Stomach (tissue), 9 donors: Measurements from ENCODE around the gene DDB1. TPM values are rescaled to one million over a fixed set of nuclear protein-coding genes. Genes with fewer than 3 reads are reported as not detected.
A peak's percentile ranks its signal among the peaks of the same experiment; 100 is the strongest.

Source experiments
- DNase-seq, 2 donors: peaks; one replicate each; pipeline versions ENCODE4 v3.0.0 to v3.0.0-alpha.2; 2013 to 2019
- H3K27ac ChIP-seq, 5 donors: fragments of 200-600 bp in 4 of 5; sonication (generic) in 4 of 5; one replicate each; pipeline ENCODE4 v1.5.1; 2013 to 2019; ENCODE audit warnings: mild to moderate bottlenecking in 1 of 5, moderate library complexity in 1 of 5
- H3K27me3 ChIP-seq, 3 donors: fragments of 200-600 bp; sonication (generic); one replicate each; pipeline ENCODE4 v1.5.1; 2017 to 2019; ENCODE audit warnings: mixed run types in 1 of 3
- H3K36me3 ChIP-seq, 4 donors: fragments of 200-600 bp; sonication (generic); 1 replicate in 3 of 4; 2 replicates in 1 of 4; pipeline ENCODE4 v1.5.1; 2016 to 2019
- H3K4me1 ChIP-seq, 4 donors: fragments of 200-600 bp; sonication (generic); one replicate each; pipeline ENCODE4 v1.5.1; 2016 to 2019
- H3K4me3 ChIP-seq, 4 donors: fragments of 200-600 bp; sonication (generic) in 3 of 4; one replicate each; pipeline ENCODE4 v1.5.1; 2016 to 2019; ENCODE audit warnings: mild to moderate bottlenecking in 1 of 4
- H3K9me3 ChIP-seq, 4 donors: fragments of 200-600 bp; sonication (generic); one replicate each; pipeline ENCODE4 v1.5.1; 2016 to 2019
- CTCF ChIP-seq, 7 experiments: fragments of 450-650 bp in 4 of 7; fragments of 200-600 bp in 3 of 7; sonication (generic) in 3 of 7; IDR thresholded peaks; one replicate each; pipeline ENCODE4 v1.5.1; 2016 to 2019; ENCODE audit warnings: antibody characterized with exemption in 7 of 7, control low read depth in 2 of 7, mild to moderate bottlenecking in 1 of 7
- EP300 ChIP-seq: sonication (generic); formaldehyde crosslinking; IDR thresholded peaks from one replicate; pipeline ENCODE4 v1.6.1; 2017; ENCODE audit warnings: antibody characterized with exemption
- POLR2A ChIP-seq, 4 donors: fragments of 450-650 bp; IDR thresholded peaks; one replicate each; pipeline ENCODE4 v1.6.1; 2016; ENCODE audit warnings: antibody characterized with exemption in 4 of 4, control low read depth in 2 of 4, mild to moderate bottlenecking in 1 of 4, moderate library complexity in 1 of 4
- POLR2AphosphoS5 ChIP-seq, 3 donors: sonication (generic); formaldehyde crosslinking; IDR thresholded peaks; one replicate each; pipeline ENCODE4 v1.6.1; 2016; ENCODE audit warnings: antibody characterized with exemption in 3 of 3
- WGBS, 5 donors: extraction: QIAGEN DNeasy Blood & Tissue Kit in 3 of 5; methylation state at CpG; one replicate each; pipeline versions ENCODE4 v1.1.5 to v1.1.7; 2013 to 2018; 5-methylcytosine and 5-hydroxymethylcytosine counted together
- intact Hi-C: fragments of 100-400 bp; cut with DNase I; formaldehyde crosslinking; loops from one replicate; pipeline ENCODE4 v1.15.1; 2023; ENCODE audit warnings: low total_unique reads
- polyA plus RNA-seq, 3 donors: library from polyadenylated mRNA; stranded (reverse); fragments of 200-250 nt; gene quantifications; one replicate each; pipeline ENCODE4 v1.2.3, GENCODE V29; 2013
- total RNA-seq, 5 donors: library from RNA; depleted of rRNA; stranded (reverse); fragments of >200 nt; gene quantifications; one replicate each; pipeline versions ENCODE4 v1.1.0 to v1.2.3, GENCODE V29; 2014 to 2016
- donor health status: healthy with polysubstance abuse.
- donor health status: Bipolar disorder and iron deficiency.
- donor health status: healthy.

Gene DDB1
- total and polyA plus RNA-seq, 8 donors, result 44.2 to 489 (median 114) TPM

DNA sequence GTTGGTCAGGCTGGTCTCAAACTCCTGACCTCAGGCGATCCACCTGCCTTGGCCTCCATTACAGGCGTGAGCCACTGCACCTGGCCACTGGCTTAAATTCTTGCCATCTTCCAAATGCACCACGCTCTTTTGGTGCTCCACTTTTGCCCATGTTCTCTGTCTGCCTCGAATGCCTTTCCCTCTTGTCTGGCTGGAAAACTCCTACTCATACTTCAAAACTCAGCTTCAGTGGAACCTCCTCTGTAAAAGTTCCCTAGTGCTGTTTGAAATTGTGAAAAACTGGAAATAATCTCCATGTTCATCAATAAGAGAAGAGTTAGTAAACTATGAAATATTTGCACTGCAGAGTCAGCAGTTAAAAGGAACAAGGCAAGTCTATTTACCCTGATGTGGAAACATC is 49.3 kb downstream of the DDB1 start:
- DNase-seq, result no peak
- no peaks in the 10 kb centered on the region for H3K36me3 ChIP-seq
- H3K4me3 ChIP-seq, result no peak overlapping the region
- H3K27me3 ChIP-seq, result peaks cover 0 to 9% (median 0%) of the 10 kb centered on the region in 3 donors
- TF ChIP-seq CTCF (IDR thresholded peaks at IDR 0.05) (no peak), POLR2AphosphoS5 (IDR thresholded peaks at IDR 0.05) (no peak), EP300 (no peak), POLR2A (IDR thresholded peaks at IDR 0.05) (no peak)
- WGBS, 5 donors, result 89 to 99% (median 94%) methylated on average over 4 of the region's 4 CpGs
- no peaks in the 10 kb centered on the region for H3K9me3 ChIP-seq
- H3K4me1 ChIP-seq, result peaks cover 0 to 17% (median 16%) of the 10 kb centered on the region in 4 donors
- no peak overlapping the region for H3K27ac ChIP-seq
- intact Hi-C loops, result no loop called here

- no peak for TF ChIP-seq POLR2AphosphoS5 (IDR thresholded peaks at IDR 0.05)
- TF ChIP-seq POLR2A (IDR thresholded peaks at IDR 0.05), result no peak
- no peak for TF ChIP-seq CTCF (IDR thresholded peaks at IDR 0.05)
- TF ChIP-seq EP300, result no peak
- Histone ChIP-seq H3K27ac (no peak overlapping the region), H3K4me3 (peak overlapping the region in 2 of 4 donors; percentile 9 to 14), H3K4me1 (peaks cover 0 to 17% (median 16%) of the 10 kb centered on the region in 4 donors), H3K27me3 (peaks cover 0 to 9% (median 0%) of the 10 kb centered on the region in 3 donors), H3K9me3 (no peaks in the 10 kb centered on the region), H3K36me3 (no peaks in the 10 kb centered on the region)
- intact Hi-C loops, result no loop called here
- peak; percentile 66 to 82 for DNase-seq
- WGBS, 5 donors, result 31 to 49% (median 35%) methylated on average over 32 to 35 of the region's 35 CpGs
These were observed 51.2 kb downstream of the DDB1 start for GRCh38 chr11:61281581-61282250.

DNA sequence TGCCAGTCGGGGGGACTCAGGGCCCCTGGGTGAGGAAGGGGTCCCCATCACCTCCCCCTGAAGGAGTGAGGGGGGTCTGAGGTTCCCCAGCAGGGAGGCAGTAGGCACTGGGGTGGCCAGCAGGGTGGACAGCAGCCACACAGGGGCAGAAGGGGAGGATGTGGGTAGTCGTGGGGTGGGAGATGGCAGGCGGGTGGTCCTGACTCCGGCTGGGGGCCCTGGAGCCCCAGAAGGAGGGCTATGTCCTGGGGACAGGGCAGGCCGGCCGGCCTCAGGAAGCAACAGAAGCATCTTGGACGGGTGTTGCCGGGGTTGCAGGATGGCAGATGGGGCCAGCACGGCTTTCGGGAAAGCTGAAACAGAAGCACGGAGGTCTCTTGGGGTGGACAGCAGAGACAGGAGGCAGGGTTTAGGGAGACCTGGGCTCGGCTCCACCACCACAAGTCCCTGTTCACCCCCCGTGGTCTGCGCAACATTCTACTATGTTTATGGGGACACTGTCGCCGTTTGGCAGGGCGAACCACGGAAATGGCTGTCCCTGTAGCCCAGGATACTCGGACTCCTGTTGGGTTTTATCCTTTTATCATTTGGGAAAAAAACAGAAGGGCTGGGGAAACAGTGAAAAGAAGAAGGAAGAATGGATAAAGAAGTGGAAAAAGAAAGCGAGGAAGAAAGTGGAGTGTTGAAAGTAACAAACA is 51.9 kb downstream of the DDB1 start:
- intact Hi-C loops, result no loop called here
- H3K27ac ChIP-seq, result no peak overlapping the region
- no peak for TF ChIP-seq POLR2A (IDR thresholded peaks at IDR 0.05)
- TF ChIP-seq EP300, result no peak
- TF ChIP-seq POLR2AphosphoS5 (IDR thresholded peaks at IDR 0.05), result no peak
- no peak for TF ChIP-seq CTCF (IDR thresholded peaks at IDR 0.05)
- no peak for DNase-seq
- peaks cover 0 to 17% (median 16%) of the 10 kb centered on the region in 4 donors for H3K4me1 ChIP-seq
- H3K36me3 ChIP-seq, result no peaks in the 10 kb centered on the region
- no peaks in the 10 kb centered on the region for H3K9me3 ChIP-seq
- WGBS, 5 donors, result 81 to 87% (median 84%) methylated on average over 19 to 20 of the region's 20 CpGs
- H3K27me3 ChIP-seq, result peaks cover 0 to 9% (median 0%) of the 10 kb centered on the region in 3 donors
- H3K4me3 ChIP-seq, result peak overlapping the region in 1 of 4 donors; percentile 9

- no peak for TF ChIP-seq EP300
- TF ChIP-seq POLR2AphosphoS5 (IDR thresholded peaks at IDR 0.05), result no peak
- no peak for TF ChIP-seq POLR2A (IDR thresholded peaks at IDR 0.05)
- no peak for TF ChIP-seq CTCF (IDR thresholded peaks at IDR 0.05)
- Histone ChIP-seq H3K4me1 (peaks cover 0 to 17% (median 16%) of the 10 kb centered on the region in 4 donors), H3K9me3 (no peaks in the 10 kb centered on the region), H3K36me3 (no peaks in the 10 kb centered on the region), H3K27me3 (peaks cover 0 to 9% (median 0%) of the 10 kb centered on the region in 3 donors), H3K27ac (no peak overlapping the region), H3K4me3 (no peak overlapping the region)
- intact Hi-C loops, result no loop called here
- WGBS, 5 donors, result 65 to 75% (median 67%) methylated on average over 12 of the region's 12 CpGs
- DNase-seq, result peak in 1 of 2 donors; percentile 89
These were observed 52.8 kb downstream of the DDB1 start for GRCh38 chr11:61279934-61280659.
